OCI-M2 (cell line): ENCODE data around the gene NAP1L1.

Source experiments
- DNase-seq: peaks from one replicate; lab custom pipeline; 2025; ENCODE audit not compliant: unreplicated experiment; lab: John Stamatoyannopoulos, UW

Gene NAP1L1

GRCh38 chr12:76041406-76041805 is 43.1 kb downstream of the NAP1L1 start:
- no peak for DNase-seq

- DNase-seq, result no peak
Observed at GRCh38 chr12:76040461-76040860, 44.0 kb downstream of the NAP1L1 start.

GRCh38 chr12:76038176-76038575 is 46.3 kb downstream of the NAP1L1 start:
- no peak for DNase-seq

- no peak for DNase-seq
Observed at GRCh38 chr12:76037130-76038103, 47.1 kb downstream of the NAP1L1 start.

GRCh38 chr12:76035045-76035444 is 49.4 kb downstream of the NAP1L1 start:
- DNase-seq, result no peak

GRCh38 chr12:76033081-76034011 is 51.1 kb downstream of the NAP1L1 start:
- DNase-seq, result no peak

GRCh38 chr12:76032043-76032981 is 52.2 kb downstream of the NAP1L1 start:
- DNase-seq, result no peak

- peak; percentile 20 for DNase-seq
Observed at GRCh38 chr12:76031414-76032042, 53.0 kb downstream of the NAP1L1 start, which contains the start of gene PHLDA1. Gene PHLDA1, minus strand, starts transcription at chr12:76031776.

- DNase-seq, result no peak
Observed at GRCh38 chr12:76031081-76031413, 53.4 kb downstream of the NAP1L1 start.

GRCh38 chr12:76030341-76031080 is 54.0 kb downstream of the NAP1L1 start:
- no peak for DNase-seq

- DNase-seq, result no peak
Observed at GRCh38 chr12:76029982-76030340, 54.5 kb downstream of the NAP1L1 start.

GRCh38 chr12:76028571-76029277 is 55.8 kb downstream of the NAP1L1 start:
- DNase-seq, result no peak

GRCh38 chr12:76026643-76027063 is 57.8 kb downstream of the NAP1L1 start:
- no peak for DNase-seq

GRCh38 chr12:76025601-76026575 is 58.6 kb downstream of the NAP1L1 start:
- DNase-seq, result no peak

- no peak for DNase-seq
Observed at GRCh38 chr12:76024942-76025600, 59.4 kb downstream of the NAP1L1 start.

- no peak for DNase-seq
Observed at GRCh38 chr12:76024102-76024781, 60.2 kb downstream of the NAP1L1 start.
